ENCODE results near the gene FAM240B. TPM values are rescaled to one million over a fixed set of nuclear protein-coding genes. Genes with fewer than 3 reads are reported as not detected.
A peak's percentile ranks its signal among the peaks of the same experiment; 100 is the strongest.

FAM240B gene
- total and polyA plus RNA-seq, 3 experiments from 2014 or later = not detected

GRCh38 chr9:38697776-38698300 lies 22.1 kb downstream of the FAM240B start:
- Histone ChIP-seq H3K27ac (ENCODE audit: low read depth, low read length) (no peak overlapping the region), H3K27me3 (ENCODE audit: insufficient read depth, low read length, poor library complexity, severe bottlenecking) (no peaks in the 10 kb centered on the region), H3K36me3 (ENCODE audit: insufficient read depth, low read length) (no peaks in the 10 kb centered on the region), H3K4me3 (ENCODE audit: low read length) (no peak overlapping the region), H3K4me1 (ENCODE audit: insufficient read depth, low read length) (no peaks in the 10 kb centered on the region), H3K9me3 (ENCODE audit: low read length) (no peaks in the 10 kb centered on the region)
- no peak for DNase-seq
- Mint-ChIP-seq H3K4me1 (no peaks in the 10 kb centered on the region), H3K27me3 (peaks cover 0 to 1% of the 10 kb centered on the region in 2 donors), H3K36me3 (no peaks in the 10 kb centered on the region), H3K27ac (no peak overlapping the region), H3K4me3 (no peak overlapping the region), H3K9me3 (no peaks in the 10 kb centered on the region)
- POLR2A ChIA-PET = no interaction called here
- CTCF ChIA-PET = interaction anchor here (1.3 kb wide), 1 partner anchor 14 kb away, joined by 3 read pairs; no protein-coding TSS in a partner anchor

- Mint-ChIP-seq H3K27me3 (peaks cover 0 to 1% of the 10 kb centered on the region in 2 donors), H3K4me1 (no peaks in the 10 kb centered on the region), H3K36me3 (no peaks in the 10 kb centered on the region), H3K4me3 (no peak overlapping the region), H3K27ac (no peak overlapping the region), H3K9me3 (no peaks in the 10 kb centered on the region)
- CTCF ChIA-PET = interaction anchor here (1.3 kb wide), 1 partner anchor 15 kb away, joined by 3 read pairs; no protein-coding TSS in a partner anchor
- no peaks in the 10 kb centered on the region for H3K27me3 ChIP-seq (ENCODE audit: insufficient read depth, low read length, poor library complexity, severe bottlenecking)
- no peak overlapping the region for H3K27ac ChIP-seq (ENCODE audit: low read depth, low read length)
- H3K9me3 ChIP-seq (ENCODE audit: low read length) = no peaks in the 10 kb centered on the region
- POLR2A ChIA-PET = no interaction called here
- H3K36me3 ChIP-seq (ENCODE audit: insufficient read depth, low read length) = no peaks in the 10 kb centered on the region
- H3K4me1 ChIP-seq (ENCODE audit: insufficient read depth, low read length) = no peaks in the 10 kb centered on the region
- no peak for DNase-seq
- no peak overlapping the region for H3K4me3 ChIP-seq (ENCODE audit: low read length)
Measured at GRCh38 chr9:38696999-38697398, 22.9 kb downstream of the FAM240B start.

GRCh38 chr9:38694676-38695075 lies 25.3 kb downstream of the FAM240B start:
- Mint-ChIP-seq H3K27me3 (peaks cover 0 to 7% of the 10 kb centered on the region in 2 donors), H3K4me1 (no peaks in the 10 kb centered on the region), H3K27ac (no peak overlapping the region), H3K4me3 (no peak overlapping the region), H3K36me3 (no peaks in the 10 kb centered on the region), H3K9me3 (no peaks in the 10 kb centered on the region)
- no peak overlapping the region for H3K4me3 ChIP-seq (ENCODE audit: low read length)
- no peak overlapping the region for H3K27ac ChIP-seq (ENCODE audit: low read depth, low read length)
- DNase-seq = no peak
- CTCF ChIA-PET = no interaction called here
- H3K4me1 ChIP-seq (ENCODE audit: insufficient read depth, low read length) = no peaks in the 10 kb centered on the region
- no peaks in the 10 kb centered on the region for H3K36me3 ChIP-seq (ENCODE audit: insufficient read depth, low read length)
- H3K27me3 ChIP-seq (ENCODE audit: insufficient read depth, low read length, poor library complexity, severe bottlenecking) = no peaks in the 10 kb centered on the region
- POLR2A ChIA-PET = no interaction called here
- no peaks in the 10 kb centered on the region for H3K9me3 ChIP-seq (ENCODE audit: low read length)

- peaks cover 0 to 11% of the 10 kb centered on the region in 2 donors for H3K27me3 Mint-ChIP-seq
- no peak overlapping the region for H3K4me3 Mint-ChIP-seq
- H3K27ac ChIP-seq (ENCODE audit: low read depth, low read length) = no peak overlapping the region
- no peaks in the 10 kb centered on the region for H3K36me3 Mint-ChIP-seq
- H3K9me3 Mint-ChIP-seq = no peaks in the 10 kb centered on the region
- H3K36me3 ChIP-seq (ENCODE audit: insufficient read depth, low read length) = no peaks in the 10 kb centered on the region
- no peaks in the 10 kb centered on the region for H3K27me3 ChIP-seq (ENCODE audit: insufficient read depth, low read length, poor library complexity, severe bottlenecking)
- no peaks in the 10 kb centered on the region for H3K4me1 ChIP-seq (ENCODE audit: insufficient read depth, low read length)
- POLR2A ChIA-PET = no interaction called here
- no peak overlapping the region for H3K27ac Mint-ChIP-seq
- no peaks in the 10 kb centered on the region for H3K4me1 Mint-ChIP-seq
- CTCF ChIA-PET = no interaction called here
- no peaks in the 10 kb centered on the region for H3K9me3 ChIP-seq (ENCODE audit: low read length)
- DNase-seq = no peak
- H3K4me3 ChIP-seq (ENCODE audit: low read length) = no peak overlapping the region
Measured at GRCh38 chr9:38692707-38693106, 27.2 kb downstream of the FAM240B start.

- H3K4me1 ChIP-seq (ENCODE audit: insufficient read depth, low read length) = no peaks in the 10 kb centered on the region
- Mint-ChIP-seq H3K4me3 (no peak overlapping the region), H3K27me3 (peaks cover 2 to 11% of the 10 kb centered on the region in 2 donors), H3K9me3 (no peaks in the 10 kb centered on the region), H3K27ac (no peak overlapping the region), H3K4me1 (no peaks in the 10 kb centered on the region), H3K36me3 (no peaks in the 10 kb centered on the region)
- H3K27me3 ChIP-seq (ENCODE audit: insufficient read depth, low read length, poor library complexity, severe bottlenecking) = no peaks in the 10 kb centered on the region
- CTCF ChIA-PET = no interaction called here
- no peaks in the 10 kb centered on the region for H3K36me3 ChIP-seq (ENCODE audit: insufficient read depth, low read length)
- H3K9me3 ChIP-seq (ENCODE audit: low read length) = no peaks in the 10 kb centered on the region
- POLR2A ChIA-PET = no interaction called here
- no peak for DNase-seq
- H3K4me3 ChIP-seq (ENCODE audit: low read length) = no peak overlapping the region
- no peak overlapping the region for H3K27ac ChIP-seq (ENCODE audit: low read depth, low read length)
Measured at GRCh38 chr9:38690574-38690973, 29.4 kb downstream of the FAM240B start.

GRCh38 chr9:38689678-38690077 lies 30.3 kb downstream of the FAM240B start:
- Histone ChIP-seq H3K27ac (ENCODE audit: low read depth, low read length) (no peak overlapping the region), H3K36me3 (ENCODE audit: insufficient read depth, low read length) (no peaks in the 10 kb centered on the region), H3K9me3 (ENCODE audit: low read length) (no peaks in the 10 kb centered on the region), H3K4me3 (ENCODE audit: low read length) (no peak overlapping the region), H3K4me1 (ENCODE audit: insufficient read depth, low read length) (no peaks in the 10 kb centered on the region), H3K27me3 (ENCODE audit: insufficient read depth, low read length, poor library complexity, severe bottlenecking) (no peaks in the 10 kb centered on the region)
- ChIA-PET POLR2A (no interaction called here), CTCF (no interaction called here)
- Mint-ChIP-seq H3K4me1 (no peaks in the 10 kb centered on the region), H3K9me3 (no peaks in the 10 kb centered on the region), H3K27me3 (peaks cover 4 to 13% of the 10 kb centered on the region in 2 donors), H3K27ac (no peak overlapping the region), H3K36me3 (no peaks in the 10 kb centered on the region), H3K4me3 (no peak overlapping the region)
- no peak for DNase-seq

- no peak for DNase-seq
- ChIA-PET POLR2A (no interaction called here), CTCF (no interaction called here)
- Histone ChIP-seq H3K27me3 (ENCODE audit: insufficient read depth, low read length, poor library complexity, severe bottlenecking) (no peaks in the 10 kb centered on the region), H3K36me3 (ENCODE audit: insufficient read depth, low read length) (no peaks in the 10 kb centered on the region), H3K27ac (ENCODE audit: low read depth, low read length) (no peak overlapping the region), H3K9me3 (ENCODE audit: low read length) (no peaks in the 10 kb centered on the region), H3K4me1 (ENCODE audit: insufficient read depth, low read length) (no peaks in the 10 kb centered on the region), H3K4me3 (ENCODE audit: low read length) (no peak overlapping the region)
- Mint-ChIP-seq H3K27ac (peak overlapping the region in 1 of 8 donors; percentile 18), H3K9me3 (no peaks in the 10 kb centered on the region), H3K27me3 (peaks cover 4 to 11% of the 10 kb centered on the region in 2 donors), H3K4me1 (no peaks in the 10 kb centered on the region), H3K36me3 (no peaks in the 10 kb centered on the region), H3K4me3 (peak overlapping the region in 3 of 7 donors; percentile 7 to 46 (median 11))
Measured at GRCh38 chr9:38687992-38688391, 31.9 kb downstream of the FAM240B start.

- Histone ChIP-seq H3K9me3 (ENCODE audit: low read length) (no peaks in the 10 kb centered on the region), H3K27ac (ENCODE audit: low read depth, low read length) (no peak overlapping the region), H3K27me3 (ENCODE audit: insufficient read depth, low read length, poor library complexity, severe bottlenecking) (no peaks in the 10 kb centered on the region), H3K4me3 (ENCODE audit: low read length) (no peak overlapping the region), H3K36me3 (ENCODE audit: insufficient read depth, low read length) (no peaks in the 10 kb centered on the region), H3K4me1 (ENCODE audit: insufficient read depth, low read length) (no peaks in the 10 kb centered on the region)
- peak in 3 of 5 donors; percentile 1 to 53 (median 7) for DNase-seq
- Mint-ChIP-seq H3K36me3 (no peaks in the 10 kb centered on the region), H3K4me3 (peak overlapping the region in 6 of 7 donors; percentile 4 to 63 (median 46)), H3K27ac (no peak overlapping the region), H3K9me3 (no peaks in the 10 kb centered on the region), H3K4me1 (no peaks in the 10 kb centered on the region), H3K27me3 (peaks cover 4 to 11% of the 10 kb centered on the region in 2 donors)
- ChIA-PET POLR2A (no interaction called here), CTCF (no interaction called here)
Measured at GRCh38 chr9:38687389-38687842, 32.5 kb downstream of the FAM240B start.

Measured in CD8-positive, alpha-beta memory T cell (primary cell).